C4-2B (cell line): ENCODE measurements around the gene OLFM2.

Experiments used
- H3K27ac ChIP-seq: fragments of 450-650 bp; 2 replicates; pipeline ENCODE4 v1.5.1; 2017
- ZFX ChIP-seq: fragments of 450-650 bp; IDR thresholded peaks from 2 replicates; pipeline ENCODE4 v1.6.1; 2017
- TF ChIP-seq, protein P1 (sequence below): fragments of 450-650 bp; conservative IDR thresholded peaks from 2 replicates; pipeline ENCODE4 v1.5.1; 2017; ENCODE audit warnings: mild to moderate bottlenecking

The OLFM2 gene

DNA sequence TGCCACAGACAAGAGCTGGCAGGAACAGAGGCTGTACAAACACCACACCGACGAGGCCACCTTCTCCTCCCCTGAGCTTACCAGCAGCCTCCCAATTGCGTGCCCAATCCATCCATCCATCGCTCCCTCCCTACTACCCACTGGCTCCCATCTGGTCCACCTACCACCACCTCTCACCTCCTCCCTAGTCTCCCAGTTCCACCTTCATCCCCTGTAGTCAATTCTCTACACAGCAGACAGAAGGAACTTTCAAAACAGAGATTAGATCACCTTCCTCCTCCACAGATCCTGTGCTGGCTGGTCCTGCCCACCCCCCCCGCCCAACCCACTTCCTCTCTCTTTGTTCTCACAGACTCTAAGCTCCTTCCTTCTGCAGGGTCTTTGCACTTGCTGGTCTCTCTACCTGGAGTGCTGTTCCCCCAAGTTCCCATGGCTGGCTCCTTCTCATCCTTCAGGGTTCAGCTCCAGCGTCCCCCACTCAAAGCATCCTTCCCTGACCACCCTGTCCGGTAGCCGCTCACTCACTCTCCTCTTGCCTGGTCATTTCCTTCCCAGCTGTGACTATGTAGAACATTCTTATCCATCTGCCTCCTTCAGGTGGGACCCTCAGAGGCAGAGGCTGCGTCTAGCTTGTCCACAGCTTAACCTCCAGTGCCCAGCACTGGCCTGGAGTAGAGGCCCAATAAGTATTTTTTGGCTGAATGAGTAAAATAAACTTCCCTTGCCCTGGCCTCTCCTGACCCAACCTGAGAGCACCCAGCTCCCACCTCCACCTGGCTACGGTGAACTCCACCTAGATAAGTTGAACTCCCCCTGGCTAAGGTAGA lies 78.2 kb downstream of the OLFM2 start:
- H3K27ac ChIP-seq, result no peak overlapping the region
- no peak for TF ChIP-seq ZFX
- TF ChIP-seq, protein P1, sequence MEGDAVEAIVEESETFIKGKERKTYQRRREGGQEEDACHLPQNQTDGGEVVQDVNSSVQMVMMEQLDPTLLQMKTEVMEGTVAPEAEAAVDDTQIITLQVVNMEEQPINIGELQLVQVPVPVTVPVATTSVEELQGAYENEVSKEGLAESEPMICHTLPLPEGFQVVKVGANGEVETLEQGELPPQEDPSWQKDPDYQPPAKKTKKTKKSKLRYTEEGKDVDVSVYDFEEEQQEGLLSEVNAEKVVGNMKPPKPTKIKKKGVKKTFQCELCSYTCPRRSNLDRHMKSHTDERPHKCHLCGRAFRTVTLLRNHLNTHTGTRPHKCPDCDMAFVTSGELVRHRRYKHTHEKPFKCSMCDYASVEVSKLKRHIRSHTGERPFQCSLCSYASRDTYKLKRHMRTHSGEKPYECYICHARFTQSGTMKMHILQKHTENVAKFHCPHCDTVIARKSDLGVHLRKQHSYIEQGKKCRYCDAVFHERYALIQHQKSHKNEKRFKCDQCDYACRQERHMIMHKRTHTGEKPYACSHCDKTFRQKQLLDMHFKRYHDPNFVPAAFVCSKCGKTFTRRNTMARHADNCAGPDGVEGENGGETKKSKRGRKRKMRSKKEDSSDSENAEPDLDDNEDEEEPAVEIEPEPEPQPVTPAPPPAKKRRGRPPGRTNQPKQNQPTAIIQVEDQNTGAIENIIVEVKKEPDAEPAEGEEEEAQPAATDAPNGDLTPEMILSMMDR, result no peak

DNA sequence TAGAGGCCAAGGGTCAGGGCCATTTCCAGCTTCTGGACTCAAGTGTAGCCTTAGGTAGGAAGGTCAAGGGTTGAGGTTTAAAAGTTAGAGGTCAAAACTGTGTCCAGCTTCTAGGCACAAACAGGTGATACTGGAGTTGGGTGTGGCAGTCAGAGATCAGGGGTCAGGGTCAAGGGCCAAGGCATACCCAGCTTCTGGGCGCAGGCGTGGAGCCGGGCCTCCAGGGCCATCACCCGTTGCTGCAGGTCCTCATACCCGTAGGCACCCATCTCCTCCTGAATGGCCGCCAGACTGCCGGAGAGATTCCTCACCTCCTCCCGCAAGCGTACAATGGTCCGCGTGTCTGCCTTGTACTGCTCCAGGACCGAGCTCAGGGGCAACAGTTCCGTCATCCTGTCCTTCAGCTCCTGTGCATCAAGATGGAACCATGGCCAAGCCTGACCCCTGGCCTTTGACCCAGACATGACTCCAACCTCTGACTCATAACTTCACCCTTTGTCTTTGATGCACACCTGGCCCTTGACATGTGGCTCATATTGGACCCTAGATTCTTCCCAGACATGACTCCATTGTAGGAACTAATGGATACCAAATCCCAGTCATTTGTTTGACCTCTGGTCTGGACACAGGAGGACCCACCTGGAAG lies 79.1 kb downstream of the OLFM2 start:
- no peak overlapping the region for H3K27ac ChIP-seq
- no peak for TF ChIP-seq ZFX
- TF ChIP-seq, protein P1, result no peak

DNA sequence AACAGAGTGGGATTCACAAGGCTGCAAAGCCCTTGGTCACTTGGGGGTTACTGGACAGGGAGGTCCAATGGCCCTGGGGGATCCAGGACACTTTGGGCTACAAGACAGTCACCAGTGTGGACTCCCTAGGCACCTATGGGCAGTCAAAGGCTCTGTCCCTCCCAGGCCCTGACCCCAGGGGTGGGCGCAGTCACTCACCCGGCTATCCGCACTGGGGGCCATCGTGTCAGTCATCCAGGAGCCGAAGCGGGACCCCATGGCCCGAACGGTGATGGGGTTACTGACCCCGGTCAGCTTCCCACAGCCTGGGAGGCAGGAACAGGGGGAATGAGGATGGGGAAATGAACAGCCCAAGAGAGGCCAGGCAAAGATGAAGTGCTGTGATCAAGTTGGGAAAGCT lies 79.7 kb downstream of the OLFM2 start:
- TF ChIP-seq ZFX, result no peak
- no peak overlapping the region for H3K27ac ChIP-seq

DNA sequence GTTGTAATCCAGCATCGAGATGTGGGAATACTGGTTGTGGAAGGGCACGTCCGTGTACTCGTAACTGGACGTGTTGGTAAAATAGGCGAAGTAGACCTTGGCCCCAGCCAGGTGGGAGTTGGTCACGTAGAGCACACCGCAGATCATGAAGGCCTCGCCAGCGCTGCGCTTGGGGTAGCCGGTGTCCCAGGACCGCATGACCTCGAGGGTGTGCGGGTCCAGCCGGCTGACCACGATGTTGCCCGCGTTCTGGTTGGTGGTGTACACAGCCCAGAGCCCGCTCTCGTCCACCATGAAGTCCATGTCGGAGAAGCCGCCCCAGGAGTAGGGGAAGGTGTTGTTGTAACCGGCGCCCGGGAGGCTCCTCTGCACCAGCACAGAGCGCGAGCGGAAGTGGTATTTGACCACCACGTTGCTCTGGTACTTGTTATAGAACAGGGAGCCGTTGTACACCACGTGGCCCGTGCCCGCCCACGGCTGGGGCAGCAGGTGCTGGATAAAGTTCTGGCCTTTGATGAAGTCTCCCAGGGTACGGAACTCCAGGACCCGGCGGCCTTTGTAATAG lies 82.0 kb downstream of the OLFM2 start:
- H3K27ac ChIP-seq, result no peak overlapping the region

DNA sequence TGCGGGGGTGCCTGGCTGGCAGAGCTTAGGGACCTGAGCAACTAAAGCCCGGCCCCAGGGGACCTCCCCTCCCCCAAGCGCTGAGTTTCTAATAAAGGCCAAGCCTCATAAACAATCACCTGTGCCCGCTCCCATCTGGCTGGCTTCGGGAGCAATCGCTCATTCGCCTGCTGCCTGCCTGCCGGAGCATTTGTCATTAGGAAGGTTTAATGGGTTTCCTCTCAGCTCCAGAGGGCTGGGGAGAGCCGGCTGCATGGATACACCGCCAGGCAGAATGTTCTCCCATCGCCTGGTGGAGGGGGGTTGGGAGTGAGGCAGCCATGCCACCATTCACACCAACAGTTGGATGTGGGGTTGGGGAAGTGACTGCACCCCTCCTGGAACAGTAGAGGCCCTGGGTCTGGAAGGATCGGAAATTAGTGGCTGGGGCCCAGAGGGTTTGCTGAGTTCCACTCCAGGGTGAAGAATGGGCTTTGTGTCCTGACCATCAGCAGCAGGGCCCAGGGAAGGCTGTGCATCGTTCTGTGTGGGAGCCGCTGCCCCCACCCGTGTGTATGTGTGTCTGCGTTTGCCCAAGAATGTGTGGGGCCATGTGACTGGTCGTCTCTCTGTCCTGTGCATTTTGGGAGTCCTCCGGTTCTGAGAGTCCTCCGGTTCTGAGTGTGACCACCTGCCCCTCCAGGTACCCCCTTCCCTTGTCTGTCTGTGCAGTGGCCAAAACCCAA lies 85.9 kb downstream of the OLFM2 start:
- H3K27ac ChIP-seq, result no peak overlapping the region
- TF ChIP-seq, protein P1, result no peak
- no peak for TF ChIP-seq ZFX

More for the DNA sequence above, 82.0 kb downstream of the OLFM2 start:
- no peak for TF ChIP-seq ZFX
- TF ChIP-seq, protein P1, result no peak

DNA sequence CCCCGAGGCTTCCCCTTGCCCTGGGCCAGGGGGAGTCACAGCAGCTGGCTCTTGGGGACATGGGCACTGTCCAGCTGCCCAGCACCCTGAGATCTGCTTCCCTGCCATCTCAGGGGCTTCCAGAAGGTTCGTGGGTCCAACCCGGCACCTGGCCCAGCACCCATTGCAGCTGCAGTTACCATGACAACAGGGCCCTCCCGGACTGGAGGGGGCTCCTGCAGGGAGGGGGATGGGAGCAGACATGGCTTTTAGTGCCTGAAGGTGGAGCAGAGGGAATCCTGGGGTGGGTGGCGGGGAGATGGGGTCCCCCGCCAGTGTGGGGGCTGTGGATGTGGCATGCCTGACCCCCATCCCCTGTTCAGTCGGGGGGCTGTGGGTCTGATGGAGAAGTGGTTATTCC lies 86.5 kb downstream of the OLFM2 start:
- no peak overlapping the region for H3K27ac ChIP-seq
- TF ChIP-seq ZFX, result no peak
- TF ChIP-seq, protein P1, result no peak

DNA sequence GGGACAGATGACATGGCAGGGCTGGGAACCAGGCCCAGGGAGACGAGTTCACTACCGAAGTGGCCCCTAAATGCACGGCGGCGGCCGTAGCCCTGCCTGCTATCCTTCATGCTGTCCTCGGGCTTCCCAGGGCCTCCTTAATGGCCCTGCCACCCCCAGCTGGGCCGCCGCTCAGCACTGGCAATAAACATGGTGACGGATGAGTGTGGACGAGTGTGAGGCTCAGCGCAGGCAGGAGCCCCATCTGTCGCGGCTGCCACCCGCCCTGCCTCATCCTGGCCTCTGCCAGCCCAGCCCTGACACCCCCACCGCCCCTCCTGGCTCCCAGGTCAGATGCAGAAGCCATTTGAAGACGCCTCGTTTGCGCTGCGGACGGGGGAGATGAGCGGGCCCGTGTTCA lies 87.6 kb downstream of the OLFM2 start:
- H3K27ac ChIP-seq, result no peak overlapping the region
- TF ChIP-seq, protein P1, result no peak
- TF ChIP-seq ZFX, result no peak
